ENCODE results near the gene GAMT. TPM values are rescaled to one million over a fixed set of nuclear protein-coding genes. Genes with fewer than 3 reads are reported as not detected.
"Not testable (repeated sequence)": the region's sequence is repeated elsewhere in the genome, so short reads cannot be mapped to it uniquely, and the experiment has no call there.

The GAMT gene
- total and polyA plus RNA-seq, 2 of the 13 experiments (the other 11 are each of a cell fraction or from before 2014, with no cell fraction given), result 115 to 124 TPM

DNA sequence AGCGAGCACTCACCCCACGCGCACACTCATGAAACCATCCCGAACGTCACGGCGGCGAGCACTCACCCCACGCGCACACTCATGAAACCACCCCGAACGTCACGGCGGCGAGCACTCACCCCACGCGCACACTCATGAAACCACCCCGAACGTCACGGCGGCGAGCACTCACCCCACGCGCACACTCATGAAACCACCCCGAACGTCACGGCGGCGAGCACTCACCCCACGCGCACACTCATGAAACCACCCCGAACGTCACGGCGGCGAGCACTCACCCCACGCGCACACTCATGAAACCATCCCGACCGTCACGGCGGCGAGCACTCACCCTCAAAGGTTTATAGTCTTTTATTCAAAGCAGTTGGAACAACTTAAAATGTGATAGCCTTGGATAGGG is 18.7 kb upstream of the GAMT start:
- H3K4me3 ChIP-seq (replicated peaks in 1 of 3; ENCODE audit: insufficient read depth in 1 of 3, low read depth in 2 of 3, low read length in 3 of 3); ATAC-seq; H3K27me3 ChIP-seq (ENCODE audit: control insufficient read depth in 1 of 2, insufficient read depth in 2 of 2, low read length in 2 of 2); intact Hi-C loops (cut with micrococcal nuclease; ENCODE audit: unreplicated experiment); H3K4me2 ChIP-seq (ENCODE audit: low read depth, low read length); DNase-seq (ENCODE audit: low spot score); H3K9me3 ChIP-seq (ENCODE audit: low read length); FAIRE-seq; H3K9ac ChIP-seq (ENCODE audit: insufficient read depth, low read depth, low read length); in situ Hi-C loops (cut with HindIII; ENCODE audit: extremely low pct_ligation_motif_present, low pct_unique_long_range_greater_than_20kb); H2AFZ ChIP-seq (ENCODE audit: low read length); BruUV-seq (replicated peaks); H3K27ac ChIP-seq (ENCODE audit: extremely low read length, insufficient read depth, low read length); CTCF ChIA-PET (ENCODE audit: low intra/inter-chr PET ratio, low total read pairs); POLR2A ChIA-PET: not testable (repeated sequence)
- H3K4me1 ChIP-seq (ENCODE audit: insufficient read depth, low read length), result peaks cover 65% of the 10 kb centered on the region
- H4K20me1 ChIP-seq (ENCODE audit: insufficient read depth, low read length), result peaks cover 47% of the 10 kb centered on the region
- H3K36me3 ChIP-seq (replicated peaks in 1 of 2; ENCODE audit: control insufficient read depth in 1 of 2, insufficient read depth in 2 of 2, low read length in 2 of 2), result peaks cover 25 to 67% of the 10 kb centered on the region in 2 experiments
- TF ChIP-seq RBFOX2 (IDR thresholded peaks at IDR 0.05; ENCODE audit: low read depth, low read length), result peak; percentile 33; the same call in 1 of the 2 replicates
- peak; percentile 22 for TF ChIP-seq HNRNPLL (IDR thresholded peaks at IDR 0.05; ENCODE audit: low read depth, low read length, poor library complexity, severe bottlenecking)
- 98% methylated on average over 33 of the region's 43 CpGs for WGBS (ENCODE audit: low lambda C conversion rate)
- H3K79me2 ChIP-seq (ENCODE audit: insufficient read depth, low read length), result peaks cover 64% of the 10 kb centered on the region

DNA sequence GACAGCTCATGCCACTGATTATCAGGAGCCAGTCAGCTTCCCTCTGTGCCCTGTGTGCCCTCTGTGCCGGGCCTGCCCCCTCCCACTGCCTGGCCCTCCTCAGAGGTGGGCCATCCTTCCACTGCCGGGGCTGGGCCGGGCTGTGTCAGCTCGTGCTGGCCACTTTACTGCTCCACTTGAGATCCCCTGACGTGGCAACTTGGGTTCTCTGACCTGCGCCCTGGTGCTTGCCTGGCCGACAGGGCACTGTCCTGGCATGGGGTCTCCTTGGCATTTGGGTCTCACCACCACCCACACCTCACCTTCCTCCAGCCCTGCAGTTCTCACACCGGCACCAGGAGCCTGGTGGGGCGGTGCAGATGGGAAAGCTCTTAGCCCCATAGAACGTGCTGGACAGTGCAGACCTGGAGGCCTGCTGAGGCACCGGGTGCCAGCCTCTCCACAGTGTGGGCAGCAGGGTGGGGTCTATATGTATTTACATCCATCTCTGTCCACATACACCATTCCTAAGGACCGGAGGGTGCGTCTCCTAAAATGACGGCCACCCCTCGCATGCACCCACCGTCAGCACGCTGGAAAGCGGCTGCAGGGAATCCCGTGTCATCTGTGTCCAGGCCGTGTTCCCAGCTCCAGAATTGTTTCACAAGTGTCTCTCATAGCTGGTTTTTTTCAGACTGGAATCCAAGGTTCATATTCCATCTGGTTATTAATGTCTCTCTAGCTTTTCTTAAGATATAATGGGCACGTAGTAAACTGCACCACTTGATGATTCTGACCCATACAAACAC is 17.8 kb upstream of the GAMT start:
- no TSS peak for BruUV-seq (replicated peaks)
- no peak overlapping the region for H2AFZ ChIP-seq (ENCODE audit: low read length)
- no peak overlapping the region for H3K9ac ChIP-seq (ENCODE audit: insufficient read depth, low read depth, low read length)
- WGBS (ENCODE audit: low lambda C conversion rate), result 99% methylated on average over 10 of the region's 21 CpGs
- no peak for FAIRE-seq
- no peaks in the 10 kb centered on the region for H3K27me3 ChIP-seq (ENCODE audit: control insufficient read depth in 1 of 2, insufficient read depth in 2 of 2, low read length in 2 of 2)
- H3K4me2 ChIP-seq (ENCODE audit: low read depth, low read length), result no peak overlapping the region
- no peak for ATAC-seq
- peaks cover 64% of the 10 kb centered on the region for H3K79me2 ChIP-seq (ENCODE audit: insufficient read depth, low read length)
- no peak for DNase-seq (ENCODE audit: low spot score)
- no peak overlapping the region for H3K27ac ChIP-seq (ENCODE audit: extremely low read length, insufficient read depth, low read length)
- H4K20me1 ChIP-seq (ENCODE audit: insufficient read depth, low read length), result peaks cover 56% of the 10 kb centered on the region
- H3K4me3 ChIP-seq (replicated peaks in 1 of 3; ENCODE audit: insufficient read depth in 1 of 3, low read depth in 2 of 3, low read length in 3 of 3), result no peak overlapping the region
- peaks cover 25 to 67% of the 10 kb centered on the region in 2 experiments for H3K36me3 ChIP-seq (replicated peaks in 1 of 2; ENCODE audit: control insufficient read depth in 1 of 2, insufficient read depth in 2 of 2, low read length in 2 of 2)
- intact Hi-C loops (cut with micrococcal nuclease; ENCODE audit: unreplicated experiment) (no loop called here), in situ Hi-C loops (cut with HindIII; ENCODE audit: extremely low pct_ligation_motif_present, low pct_unique_long_range_greater_than_20kb) (no loop called here)
- no peaks in the 10 kb centered on the region for H3K9me3 ChIP-seq (ENCODE audit: low read length)
- ChIA-PET CTCF (ENCODE audit: low intra/inter-chr PET ratio, low total read pairs) (no interaction called here), POLR2A (interaction anchor here (0.7 kb wide), 1 partner anchor 11 kb away, joined by 4 read pairs; no protein-coding TSS in a partner anchor)
- peaks cover 64% of the 10 kb centered on the region for H3K4me1 ChIP-seq (ENCODE audit: insufficient read depth, low read length)
- peak; percentile 56 for TF ChIP-seq TAF15 (IDR thresholded peaks at IDR 0.05; ENCODE audit: low read depth, low read length, poor library complexity, severe bottlenecking)
- no peak for TF ChIP-seq PAWR (CRISPR knock-in tag; IDR thresholded peaks at IDR 0.05; ENCODE audit: borderline replicate concordance)
- no peak for TF ChIP-seq RARA (CRISPR knock-in tag; IDR thresholded peaks at IDR 0.05)
- TF ChIP-seq, protein P1, sequence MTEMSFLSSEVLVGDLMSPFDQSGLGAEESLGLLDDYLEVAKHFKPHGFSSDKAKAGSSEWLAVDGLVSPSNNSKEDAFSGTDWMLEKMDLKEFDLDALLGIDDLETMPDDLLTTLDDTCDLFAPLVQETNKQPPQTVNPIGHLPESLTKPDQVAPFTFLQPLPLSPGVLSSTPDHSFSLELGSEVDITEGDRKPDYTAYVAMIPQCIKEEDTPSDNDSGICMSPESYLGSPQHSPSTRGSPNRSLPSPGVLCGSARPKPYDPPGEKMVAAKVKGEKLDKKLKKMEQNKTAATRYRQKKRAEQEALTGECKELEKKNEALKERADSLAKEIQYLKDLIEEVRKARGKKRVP (CRISPR knock-in tag; IDR thresholded peaks at IDR 0.05), result no peak
- TF ChIP-seq, protein P2, sequence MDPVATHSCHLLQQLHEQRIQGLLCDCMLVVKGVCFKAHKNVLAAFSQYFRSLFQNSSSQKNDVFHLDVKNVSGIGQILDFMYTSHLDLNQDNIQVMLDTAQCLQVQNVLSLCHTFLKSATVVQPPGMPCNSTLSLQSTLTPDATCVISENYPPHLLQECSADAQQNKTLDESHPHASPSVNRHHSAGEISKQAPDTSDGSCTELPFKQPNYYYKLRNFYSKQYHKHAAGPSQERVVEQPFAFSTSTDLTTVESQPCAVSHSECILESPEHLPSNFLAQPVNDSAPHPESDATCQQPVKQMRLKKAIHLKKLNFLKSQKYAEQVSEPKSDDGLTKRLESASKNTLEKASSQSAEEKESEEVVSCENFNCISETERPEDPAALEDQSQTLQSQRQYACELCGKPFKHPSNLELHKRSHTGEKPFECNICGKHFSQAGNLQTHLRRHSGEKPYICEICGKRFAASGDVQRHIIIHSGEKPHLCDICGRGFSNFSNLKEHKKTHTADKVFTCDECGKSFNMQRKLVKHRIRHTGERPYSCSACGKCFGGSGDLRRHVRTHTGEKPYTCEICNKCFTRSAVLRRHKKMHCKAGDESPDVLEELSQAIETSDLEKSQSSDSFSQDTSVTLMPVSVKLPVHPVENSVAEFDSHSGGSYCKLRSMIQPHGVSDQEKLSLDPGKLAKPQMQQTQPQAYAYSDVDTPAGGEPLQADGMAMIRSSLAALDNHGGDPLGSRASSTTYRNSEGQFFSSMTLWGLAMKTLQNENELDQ (CRISPR knock-in tag; IDR thresholded peaks at IDR 0.05; ENCODE audit: borderline replicate concordance), result no peak
- no peak for TF ChIP-seq SETDB1 (CRISPR knock-in tag; IDR thresholded peaks at IDR 0.05; ENCODE audit: borderline replicate concordance)
- TF ChIP-seq HNRNPL (IDR thresholded peaks at IDR 0.05; ENCODE audit: low read depth, low read length), result 0 out of 2 replicates have a peak, but pooled peaks have one; percentile 27
- TF ChIP-seq AGO2 (optimal IDR thresholded peaks at IDR 0.05; ENCODE audit: low read depth, low read length), result peak; percentile 33
- no peak for TF ChIP-seq ATRX (CRISPR knock-in tag; IDR thresholded peaks at IDR 0.05; ENCODE audit: borderline replicate concordance)
- TF ChIP-seq, protein P3, sequence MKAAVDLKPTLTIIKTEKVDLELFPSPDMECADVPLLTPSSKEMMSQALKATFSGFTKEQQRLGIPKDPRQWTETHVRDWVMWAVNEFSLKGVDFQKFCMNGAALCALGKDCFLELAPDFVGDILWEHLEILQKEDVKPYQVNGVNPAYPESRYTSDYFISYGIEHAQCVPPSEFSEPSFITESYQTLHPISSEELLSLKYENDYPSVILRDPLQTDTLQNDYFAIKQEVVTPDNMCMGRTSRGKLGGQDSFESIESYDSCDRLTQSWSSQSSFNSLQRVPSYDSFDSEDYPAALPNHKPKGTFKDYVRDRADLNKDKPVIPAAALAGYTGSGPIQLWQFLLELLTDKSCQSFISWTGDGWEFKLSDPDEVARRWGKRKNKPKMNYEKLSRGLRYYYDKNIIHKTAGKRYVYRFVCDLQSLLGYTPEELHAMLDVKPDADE (CRISPR knock-in tag; IDR thresholded peaks at IDR 0.05), result no peak

Data from HepG2 (cell line).